ENCODE results near the gene GAB2.
A peak's percentile ranks its signal among the peaks of the same experiment; 100 is the strongest.
"Not testable (repeated sequence)": the region's sequence is repeated elsewhere in the genome, so short reads cannot be mapped to it uniquely, and the experiment has no call there.

Gene GAB2

DNA sequence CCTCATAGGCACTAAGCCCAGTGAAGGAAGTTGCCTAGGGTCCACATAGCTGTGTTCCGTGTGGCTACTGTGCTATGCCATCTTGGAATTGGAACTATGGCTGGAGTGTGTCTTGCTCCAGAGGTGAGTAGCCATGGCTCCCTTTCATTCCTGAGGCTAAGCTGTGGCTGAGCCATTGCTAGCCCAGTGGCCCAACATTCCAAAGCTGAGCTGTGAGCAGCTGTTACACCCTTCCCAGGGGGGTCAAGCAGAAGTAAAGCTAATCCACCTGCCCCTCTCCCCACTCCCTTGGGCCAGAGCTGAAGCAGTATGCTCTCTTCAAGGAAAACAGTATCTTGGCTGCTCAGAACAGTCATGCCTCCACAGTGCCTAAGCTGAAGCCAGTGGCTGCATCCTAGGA is 177.8 kb downstream of the GAB2 start:
- no peak for DNase-seq

GRCh38 chr11:78237293-78238046 is 180.2 kb downstream of the GAB2 start:
- DNase-seq, result no peak

DNA sequence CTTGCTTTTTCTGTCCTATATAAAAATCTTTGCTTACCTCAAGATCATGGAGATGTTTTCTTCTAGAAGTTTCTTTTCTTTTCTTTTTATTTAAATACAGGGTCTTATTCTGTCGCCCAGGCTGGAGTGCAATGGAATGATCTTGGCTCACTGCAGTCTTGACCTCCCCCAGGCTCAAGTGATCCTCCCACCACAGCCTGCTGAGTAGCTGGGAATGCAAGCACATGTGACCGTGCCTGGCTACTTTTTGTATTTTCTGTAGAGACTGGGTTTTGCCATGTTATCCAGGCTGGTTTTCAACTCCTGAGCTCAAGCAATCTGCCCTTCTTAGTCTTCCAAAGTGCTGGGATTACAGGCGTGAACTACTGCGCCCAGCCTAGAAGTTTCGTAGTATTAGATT is 183.6 kb downstream of the GAB2 start:
- DNase-seq, result no peak

DNA sequence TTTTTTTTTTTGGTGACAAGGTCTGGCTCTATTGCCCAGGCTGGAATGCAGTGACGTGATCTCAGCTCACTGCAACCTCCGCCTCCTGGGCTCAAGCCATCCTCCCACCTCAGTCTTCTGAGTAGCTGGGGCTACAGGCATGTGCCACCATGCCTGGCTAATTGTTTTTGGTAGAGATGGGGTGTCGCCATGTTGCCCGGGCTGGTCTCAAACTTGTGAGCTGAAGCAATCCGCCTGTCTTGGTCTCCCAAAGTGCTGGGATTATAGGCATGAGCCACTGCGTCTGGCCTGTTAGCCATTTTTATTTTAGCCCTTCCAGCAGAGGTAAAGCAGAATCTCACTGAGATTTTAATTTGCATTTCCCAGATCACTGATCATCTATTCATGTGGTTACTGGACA is 184.6 kb downstream of the GAB2 start:
- not testable (repeated sequence) for DNase-seq

DNA sequence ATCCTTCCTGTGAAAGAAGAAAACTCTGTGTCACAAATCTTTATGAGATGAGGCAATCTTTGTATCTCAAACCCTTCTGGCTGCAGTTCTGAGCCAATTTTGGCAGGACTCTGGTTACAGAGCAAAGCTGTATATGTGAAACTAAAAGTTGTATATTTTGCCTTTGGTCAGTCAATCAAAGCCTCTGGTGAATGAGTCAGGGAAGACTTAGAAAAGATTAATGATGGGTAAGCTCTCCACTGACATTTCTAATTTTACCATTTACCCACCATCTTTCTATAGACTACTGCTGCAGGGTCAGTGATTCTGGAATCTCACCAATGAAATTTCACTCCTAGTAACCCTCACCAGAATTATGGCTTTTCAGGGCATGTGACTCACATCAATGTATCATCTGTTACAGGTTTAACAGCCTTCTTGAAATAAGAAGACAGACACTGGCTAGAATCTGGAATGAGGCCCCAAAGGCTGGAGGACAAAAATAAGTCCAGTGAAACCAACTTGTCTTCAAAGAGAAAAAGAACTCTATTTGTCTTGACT is 185.6 kb downstream of the GAB2 start:
- no peak for DNase-seq

GRCh38 chr11:78230161-78230877 is 187.3 kb downstream of the GAB2 start:
- DNase-seq, result peak; percentile 88

DNA sequence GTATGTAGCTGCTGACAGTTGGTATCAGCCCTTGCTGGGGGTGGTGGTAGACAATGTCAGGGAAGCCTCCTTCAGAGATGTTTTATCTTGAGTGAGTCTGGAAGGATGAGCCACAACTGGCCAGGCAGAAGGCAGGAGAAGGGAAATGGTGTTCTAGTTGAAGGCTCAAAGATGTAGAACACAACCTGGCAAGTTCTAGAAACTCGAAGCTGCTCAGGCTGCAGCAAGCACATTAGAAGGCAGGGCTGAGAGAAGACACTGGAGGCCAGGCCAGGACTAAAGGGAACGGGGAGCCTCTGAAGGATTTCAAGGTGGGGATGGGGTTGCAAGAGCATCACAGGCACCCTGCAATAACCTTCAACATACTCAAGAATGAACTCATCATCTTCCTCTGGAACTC is 188.5 kb downstream of the GAB2 start:
- no peak for DNase-seq

DNA sequence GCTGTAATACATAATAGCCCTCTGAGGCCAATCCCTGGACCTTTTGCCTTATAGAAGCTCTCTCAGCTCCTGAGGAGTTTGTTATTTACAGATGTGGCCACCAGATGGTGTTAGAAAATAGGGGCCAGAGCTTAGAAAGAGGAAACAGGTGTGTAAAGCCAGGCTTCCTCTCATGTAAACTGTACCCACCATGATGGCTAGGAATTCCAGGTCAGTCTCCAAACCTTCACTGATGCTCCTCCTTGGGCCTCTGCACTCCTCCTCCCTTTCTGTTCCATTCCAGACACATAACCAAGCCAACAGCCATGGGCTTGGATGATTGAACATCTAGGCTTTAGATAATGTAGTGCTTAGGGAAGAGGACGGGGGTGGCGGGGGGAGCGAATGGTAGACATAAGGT is 189.2 kb downstream of the GAB2 start:
- peak; percentile 86 for DNase-seq

GRCh38 chr11:78227921-78228320 is 189.7 kb downstream of the GAB2 start:
- no peak for DNase-seq

DNA sequence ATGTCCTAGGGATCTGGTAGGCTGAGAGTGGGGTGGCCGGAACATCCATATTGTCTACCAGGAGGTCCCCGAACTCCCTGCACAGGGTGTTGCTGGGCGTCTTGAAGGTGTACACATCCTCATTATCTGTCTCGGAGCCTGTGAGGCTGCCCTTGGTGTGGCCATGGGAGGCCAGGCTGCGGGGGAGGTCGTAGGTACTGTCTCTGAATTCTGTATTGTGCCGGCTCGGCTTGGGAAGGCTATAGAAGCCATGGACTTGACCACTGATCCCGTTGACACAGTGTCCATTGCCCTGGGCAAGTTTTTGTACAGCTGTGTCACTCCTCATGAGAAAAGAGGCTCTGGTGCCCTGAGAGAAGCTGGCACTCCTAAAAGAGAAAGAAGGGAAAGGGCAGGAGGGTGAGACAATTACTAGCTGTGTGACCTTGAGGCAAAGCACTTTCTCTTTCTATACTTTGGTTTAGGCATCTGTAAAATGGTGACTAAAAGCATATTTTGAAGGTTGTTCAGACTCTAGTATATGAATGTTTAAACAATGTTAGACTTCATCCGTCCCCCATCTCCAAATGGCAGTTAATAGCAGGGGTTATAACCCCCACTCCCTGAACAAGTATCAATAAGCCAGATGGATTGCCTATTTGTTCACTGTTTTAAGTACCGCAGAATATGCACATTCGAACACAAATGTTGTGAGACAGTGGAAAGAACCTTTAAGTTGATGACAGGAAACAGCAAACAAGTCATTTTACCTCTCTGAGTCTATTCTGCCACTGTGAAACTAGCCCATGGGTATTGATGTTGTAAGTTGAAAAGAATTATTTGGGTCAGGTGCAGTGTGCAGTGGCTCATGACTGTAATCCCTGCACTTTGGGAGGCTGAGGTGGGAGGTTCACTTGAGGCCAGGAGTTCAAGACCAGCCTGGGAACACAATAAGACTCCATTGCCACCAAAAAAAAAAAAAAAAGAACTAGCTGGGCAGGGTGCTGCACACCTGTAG is 190.6 kb downstream of the GAB2 start:
- no peak for DNase-seq

DNA sequence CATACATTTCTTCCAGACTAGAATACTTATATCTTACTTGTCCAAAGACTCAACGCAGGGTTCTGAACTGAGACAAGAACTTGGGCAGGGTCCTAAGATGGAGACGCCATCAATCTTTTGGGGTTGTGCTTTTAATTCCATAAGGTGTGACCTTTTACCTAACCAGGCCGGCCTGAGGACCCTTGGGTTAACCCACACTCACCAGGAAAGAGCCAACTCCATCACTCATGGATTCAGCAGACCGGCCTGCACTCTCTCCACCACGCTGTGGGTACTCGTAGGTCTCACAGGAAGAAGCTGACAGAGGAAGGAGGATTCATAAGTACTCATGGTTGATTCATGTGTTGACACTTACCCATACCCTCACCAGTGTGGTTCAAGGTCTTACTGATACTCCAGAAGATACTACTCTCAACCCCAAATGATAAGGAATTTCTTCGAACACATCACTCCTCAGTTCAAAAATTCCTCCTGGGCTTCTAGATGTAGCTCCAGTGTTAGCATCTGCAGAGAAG is 192.7 kb downstream of the GAB2 start:
- DNase-seq, result no peak

DNA sequence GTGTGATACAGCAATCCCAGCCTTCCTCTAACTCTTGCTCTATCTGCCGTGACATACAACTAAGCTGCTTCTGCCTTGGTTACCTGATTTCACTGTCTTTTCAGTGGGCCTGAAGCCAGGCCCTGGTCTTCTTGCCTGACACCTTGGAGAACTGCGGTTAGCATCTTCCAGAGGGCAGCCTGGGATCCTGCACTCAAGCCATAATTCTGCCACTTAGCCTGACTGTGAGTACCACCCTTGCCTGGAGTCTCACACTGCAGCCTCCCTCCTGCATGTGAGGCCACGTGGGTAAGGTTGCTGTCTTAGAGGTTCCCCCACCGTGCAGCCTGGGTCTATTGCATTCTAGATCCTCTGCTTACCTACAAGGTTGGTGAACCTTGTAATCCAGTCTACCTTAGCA is 193.1 kb downstream of the GAB2 start:
- no peak for DNase-seq

DNA sequence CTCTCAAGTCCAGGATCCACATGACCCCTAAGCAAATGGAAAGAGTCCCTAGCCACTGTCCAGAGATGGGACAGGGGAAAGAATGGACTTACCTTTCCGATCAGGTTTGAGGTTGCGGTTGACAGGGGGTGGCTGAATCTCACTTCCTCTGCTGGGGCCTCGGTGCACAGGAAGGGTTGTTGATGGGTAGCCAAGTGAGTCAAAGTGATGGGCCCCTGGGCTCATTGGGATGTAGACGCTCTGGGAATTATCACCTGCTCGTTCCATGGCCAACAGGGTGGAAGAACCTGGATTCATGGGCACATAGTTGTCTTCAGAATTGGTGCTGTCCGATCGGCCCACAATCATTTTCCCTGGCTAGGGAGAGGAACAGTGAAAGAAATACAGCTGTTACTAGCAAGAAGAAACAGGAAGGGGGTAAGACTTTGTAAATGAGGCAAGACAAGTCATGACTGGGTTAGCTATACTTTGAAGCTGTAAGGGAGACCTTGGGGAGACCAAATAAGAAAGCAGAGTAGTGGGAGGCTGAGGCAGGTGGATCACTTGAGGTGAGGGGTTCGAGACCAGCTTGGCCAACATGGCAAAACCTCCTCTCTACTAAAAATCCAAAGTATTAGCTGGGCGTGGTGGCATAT is 194.2 kb downstream of the GAB2 start:
- DNase-seq, result no peak

GRCh38 chr11:78222726-78223125 is 194.9 kb downstream of the GAB2 start:
- DNase-seq, result not testable (repeated sequence)

DNA sequence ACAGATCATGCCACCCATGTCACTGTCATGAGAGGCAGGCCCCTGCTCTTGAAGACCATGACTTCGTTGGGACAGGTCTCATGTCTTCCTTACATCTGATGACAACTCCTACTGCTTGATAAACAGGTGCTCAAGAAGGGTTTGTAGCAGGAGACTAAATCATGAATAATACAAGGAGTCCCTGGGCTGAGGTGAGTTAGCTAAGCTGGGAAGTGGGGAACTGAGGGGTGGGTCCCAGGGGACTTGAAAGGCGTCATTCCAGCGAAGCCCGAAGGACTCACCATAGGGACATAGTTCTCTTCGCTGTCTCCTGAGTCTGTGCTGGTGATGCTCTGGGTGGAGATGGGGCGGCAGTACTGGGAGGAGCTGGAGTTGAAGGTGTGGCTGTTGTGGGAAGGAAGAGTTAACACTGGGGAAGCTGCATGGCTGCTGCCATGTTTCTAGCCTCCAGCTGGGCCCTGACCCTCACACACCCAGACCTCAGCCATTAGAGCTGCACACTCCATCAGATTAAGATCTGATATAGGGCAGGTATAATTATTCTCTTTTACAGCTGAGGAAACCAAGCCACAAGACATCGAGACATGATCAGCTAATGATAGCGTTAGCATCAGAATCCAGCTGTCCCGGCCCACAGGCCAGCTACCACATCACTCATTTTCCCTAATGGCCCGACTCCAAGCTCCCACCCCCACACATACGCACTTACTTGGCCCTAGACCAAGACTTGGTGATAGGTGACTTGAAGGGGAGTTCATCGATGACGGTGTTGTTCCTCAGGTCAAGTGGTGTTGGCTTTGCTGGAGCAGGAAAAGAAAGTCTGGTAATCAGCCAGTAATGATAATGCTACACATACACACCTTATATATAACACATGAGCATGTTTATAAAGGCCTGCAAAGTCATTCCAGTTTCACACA is 196.0 kb downstream of the GAB2 start:
- no peak for DNase-seq

GRCh38 chr11:78220218-78221157 is 197.1 kb downstream of the GAB2 start:
- DNase-seq, result no peak

DNA sequence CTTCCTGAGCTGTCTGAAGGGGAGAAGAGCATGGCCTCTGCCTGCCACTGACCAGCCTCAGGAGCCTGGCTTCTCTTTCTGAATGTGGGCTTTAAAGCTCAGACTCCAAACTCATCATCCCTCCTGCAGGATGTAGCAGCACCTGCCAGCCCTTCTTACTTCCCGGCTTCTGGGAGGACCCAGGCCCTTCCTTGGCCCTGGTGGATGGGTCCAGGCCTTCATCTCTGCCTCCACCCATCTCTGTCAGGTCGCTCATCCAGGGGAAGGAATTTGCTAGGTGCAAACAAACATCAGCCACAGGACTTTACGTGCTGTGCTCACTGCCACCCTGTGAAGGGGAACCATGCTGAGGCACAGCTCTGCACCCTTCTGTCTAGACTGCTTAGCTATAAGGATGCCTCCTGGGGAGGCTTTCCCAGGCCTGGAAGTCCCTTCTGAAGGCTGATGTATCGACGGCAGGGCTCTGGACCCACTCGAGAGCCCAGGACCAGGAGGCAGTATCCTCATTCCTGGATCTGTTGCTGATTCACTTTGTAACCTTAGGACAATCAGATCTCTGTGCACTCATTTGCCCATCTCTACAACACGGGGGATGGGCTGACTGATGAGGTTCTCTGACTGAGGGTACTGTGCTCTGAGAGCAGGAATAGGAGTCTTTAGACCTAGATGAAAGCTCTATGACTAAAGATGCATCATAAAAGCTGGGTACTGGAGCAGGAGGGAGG is 198.0 kb downstream of the GAB2 start:
- no peak for DNase-seq

DNA sequence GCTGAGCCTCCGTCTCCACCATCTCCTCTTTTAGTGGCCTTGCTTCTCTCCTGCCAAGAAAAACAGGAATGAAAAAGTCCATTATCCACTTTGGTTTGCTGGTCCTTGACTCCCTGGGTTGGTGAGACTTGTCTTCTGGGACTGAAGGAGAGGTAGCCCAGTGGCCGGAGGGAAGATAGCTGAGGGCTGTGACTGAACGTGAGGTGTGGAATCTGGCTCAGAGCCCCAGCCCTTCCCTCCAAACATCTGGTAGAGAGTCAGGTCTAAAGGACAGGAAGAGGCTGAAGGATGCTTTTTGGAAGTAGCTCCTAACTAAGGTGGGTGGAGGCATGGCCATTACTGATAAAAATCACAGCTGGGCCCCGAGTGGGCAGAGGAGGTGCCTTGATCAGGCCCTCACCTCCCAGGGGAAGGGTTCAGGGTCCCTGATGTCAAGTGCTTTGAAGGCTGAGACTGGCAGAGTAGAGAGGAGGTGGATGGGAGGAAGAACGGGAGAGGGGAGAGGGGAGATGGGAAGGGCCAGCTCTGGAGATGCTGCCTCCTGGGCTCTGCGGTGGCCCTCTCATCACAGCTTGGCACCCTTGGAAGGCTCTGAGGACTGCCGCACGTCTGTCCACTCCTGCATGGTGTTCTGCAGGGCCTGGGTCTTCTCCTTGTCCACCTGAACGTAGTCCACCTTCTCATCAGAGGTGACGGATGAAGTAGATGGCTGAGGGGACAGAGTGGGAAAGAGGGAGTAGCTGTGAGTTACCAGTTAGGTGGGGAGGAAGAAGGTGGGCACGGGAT is 198.7 kb downstream of the GAB2 start:
- DNase-seq, result no peak

All from hematopoietic multipotent progenitor cell treated with erythropoietin and hydrocortisone succinate and interleukin-3 and kit ligand, for 6 days (in vitro differentiated cells).